HG03442 (cell line): ENCODE results near the gene SNRPA1.

Experiments used
- ATAC-seq: cut with Tn5 transposase; IDR thresholded peaks from one replicate; pipeline ENCODE4 v1.9.1; 2021; ENCODE audit warnings: mild to moderate bottlenecking, moderate library complexity; ENCODE audit not compliant: unreplicated experiment

SNRPA1 gene

DNA sequence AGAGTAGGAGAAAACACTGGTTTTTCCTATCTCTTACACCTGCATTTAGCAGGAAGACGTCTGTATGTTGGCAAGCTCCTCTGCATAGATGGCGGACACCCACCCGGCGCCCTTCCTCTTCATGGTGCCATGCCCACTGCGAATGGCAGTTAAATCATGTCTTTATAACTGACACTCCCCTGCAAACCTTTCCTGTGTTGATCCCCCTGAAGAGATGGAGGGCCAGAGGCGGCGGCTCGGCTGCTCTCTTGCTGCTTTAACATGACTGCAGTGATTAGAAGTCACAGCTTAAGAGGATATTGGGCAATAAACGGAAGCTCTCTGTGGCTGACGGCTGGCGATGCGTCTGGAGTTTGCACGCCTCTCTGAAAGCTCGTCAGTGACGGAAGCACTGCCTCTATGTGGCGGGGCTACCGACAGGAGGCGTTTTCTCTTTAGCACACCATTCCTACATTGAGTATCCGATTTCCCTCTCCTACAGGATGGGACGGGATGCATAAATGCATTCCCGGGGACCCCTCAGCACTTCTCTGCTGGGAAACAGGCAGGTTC lies 25.5 kb upstream of the SNRPA1 start:
- peak; percentile 68 for ATAC-seq

DNA sequence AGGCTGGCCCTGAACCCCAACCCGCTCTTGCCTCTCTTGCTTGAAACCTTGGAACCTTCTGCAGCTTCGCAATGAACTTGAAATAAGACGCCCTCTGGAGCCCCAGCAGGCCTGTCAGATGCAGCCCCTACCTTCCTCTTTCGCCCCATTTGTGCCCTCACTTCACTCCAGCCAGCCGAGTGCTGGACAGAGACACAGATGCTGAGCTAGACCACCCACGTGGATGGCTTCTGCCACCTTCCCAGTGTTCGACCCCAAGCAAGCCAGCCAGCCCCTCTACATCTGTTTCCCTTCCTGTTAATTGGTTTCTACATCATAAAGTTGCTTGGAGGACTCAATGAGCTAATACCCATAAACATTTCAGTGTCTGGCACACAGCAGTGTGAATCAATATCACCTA lies 23.8 kb upstream of the SNRPA1 start:
- no peak for ATAC-seq

DNA sequence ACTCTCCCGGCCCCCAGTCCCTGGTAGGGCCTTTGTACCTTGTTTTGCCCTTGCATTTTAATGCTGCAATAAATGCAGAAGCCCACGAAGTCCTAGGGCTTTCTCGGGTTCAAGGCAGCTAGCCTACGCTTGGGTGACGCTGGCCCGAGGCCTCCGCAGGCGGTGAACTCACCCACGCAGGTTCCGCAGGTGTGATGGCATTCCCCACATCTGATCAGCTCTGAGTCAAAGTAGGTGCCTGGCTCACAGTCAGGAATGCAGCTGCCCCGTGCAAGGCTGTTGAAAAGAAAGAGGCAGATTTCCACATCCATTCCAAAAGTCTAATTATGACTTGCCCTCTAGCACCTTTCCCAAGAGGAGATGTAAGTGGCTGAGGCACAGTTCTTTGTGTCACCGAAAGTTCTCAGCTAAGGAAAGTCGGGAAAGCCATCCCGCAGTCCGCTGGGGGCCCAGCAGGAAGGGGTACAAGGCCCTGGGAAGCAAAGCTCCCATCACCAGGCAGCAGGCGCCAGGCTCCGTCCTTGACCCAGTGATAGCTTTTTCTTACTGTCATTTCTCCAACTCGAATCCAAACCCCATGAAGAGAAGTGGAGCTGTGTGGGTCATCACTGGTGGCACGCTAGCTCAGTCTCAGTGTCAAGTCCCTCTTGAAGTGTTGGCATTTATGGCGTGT lies 23.2 kb upstream of the SNRPA1 start:
- ATAC-seq: no peak

DNA sequence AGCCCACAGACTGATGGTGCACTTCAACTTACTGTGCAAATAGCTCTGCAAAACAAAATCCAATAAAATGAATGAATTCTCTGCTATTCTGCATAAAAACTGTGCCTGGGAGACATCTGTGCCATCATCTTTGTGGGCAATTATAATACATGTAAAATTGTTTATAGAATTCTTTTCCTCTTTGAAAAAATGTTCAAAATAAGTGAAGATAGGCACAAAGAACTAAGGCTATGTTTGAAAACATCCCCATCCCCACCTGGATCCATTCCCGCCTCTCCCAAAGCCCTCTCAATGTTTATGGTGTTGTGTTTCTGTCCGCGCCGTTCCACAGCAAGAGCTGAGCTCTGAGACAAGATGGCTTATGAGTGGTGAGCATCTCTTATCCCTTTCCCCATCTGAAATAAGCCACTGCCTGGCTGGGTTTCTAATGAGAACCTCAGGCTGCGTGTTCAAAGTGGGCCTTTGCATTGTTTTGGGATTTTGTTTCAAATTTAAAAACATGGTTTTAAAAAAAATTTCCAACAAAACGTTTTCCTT lies 22.4 kb upstream of the SNRPA1 start:
- no peak for ATAC-seq

DNA sequence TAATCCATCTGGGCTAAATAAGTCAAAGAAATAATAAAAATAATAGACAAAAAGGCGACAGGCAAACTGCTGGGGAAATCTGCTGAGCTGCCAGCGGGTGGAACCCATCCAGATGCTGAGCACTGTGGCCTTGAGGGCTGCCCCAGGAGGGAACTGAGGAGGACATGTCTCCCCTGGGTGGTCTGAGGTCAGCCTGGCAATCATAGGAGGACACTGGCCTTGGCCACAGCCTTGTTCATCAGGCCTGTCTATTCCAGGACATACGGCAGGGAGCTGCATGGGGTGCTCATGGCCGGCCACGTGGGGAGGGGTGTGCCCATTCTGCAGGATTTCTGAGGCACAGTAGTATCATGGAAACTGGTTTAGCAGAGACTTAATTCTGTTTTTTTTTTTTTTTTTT lies 21.5 kb upstream of the SNRPA1 start:
- no peak for ATAC-seq

DNA sequence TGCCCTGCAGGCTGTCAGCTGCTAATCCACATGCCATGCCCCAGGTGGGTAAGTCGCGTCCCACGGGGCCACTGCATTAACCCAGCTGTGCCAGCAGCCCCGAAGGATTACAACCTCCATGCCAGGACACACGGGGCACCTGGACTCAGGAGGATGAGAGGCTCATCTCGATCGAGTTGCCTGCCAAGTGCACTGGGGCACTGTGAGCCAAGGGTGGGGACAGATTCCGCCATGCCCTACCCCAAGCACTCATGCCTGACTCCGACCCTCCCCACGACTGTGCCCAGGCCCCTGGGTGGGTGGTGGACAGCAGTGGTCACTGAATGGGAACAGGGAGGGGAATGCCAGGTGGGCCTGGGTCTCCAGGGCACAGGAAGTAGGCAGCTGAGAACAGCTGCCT lies 20.7 kb upstream of the SNRPA1 start:
- ATAC-seq: no peak

DNA sequence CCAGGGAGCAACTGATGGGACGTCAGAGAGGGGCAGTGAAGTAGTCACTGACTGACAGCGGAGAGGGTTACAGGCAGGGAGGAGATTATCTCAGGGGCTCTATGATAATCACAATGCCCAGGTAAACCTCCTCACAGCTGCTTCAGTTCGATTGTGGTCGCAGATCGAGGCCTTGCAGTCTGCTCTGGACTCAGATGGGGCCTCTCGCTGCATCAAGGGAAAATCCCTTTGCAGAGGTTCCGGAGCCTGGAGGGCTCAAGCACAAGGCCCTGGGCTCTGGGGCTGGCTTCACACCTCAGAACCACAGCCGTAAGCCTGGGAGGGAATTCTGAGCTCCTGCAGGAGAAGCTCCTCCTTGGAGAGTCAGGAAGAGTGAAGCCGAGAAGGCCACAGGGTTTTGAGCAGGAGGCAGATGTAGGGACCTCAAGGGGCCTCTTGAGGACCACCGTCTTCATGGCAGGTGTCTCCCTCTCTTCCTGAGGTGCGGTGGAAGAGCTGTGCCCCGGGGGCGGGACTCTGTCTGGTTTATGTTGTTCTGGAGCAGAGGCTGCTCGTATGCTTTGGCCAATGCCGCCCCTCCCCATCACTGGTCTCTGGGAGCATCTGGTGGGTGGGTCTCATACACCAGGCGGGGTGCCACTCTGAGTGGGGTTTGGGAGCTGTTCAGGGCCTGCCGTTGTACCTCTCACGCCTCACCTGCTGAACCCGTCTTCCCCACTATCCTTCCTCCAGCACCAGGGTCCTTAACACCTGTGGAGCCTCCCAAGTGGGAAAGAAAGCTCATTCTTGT lies 19.5 kb upstream of the SNRPA1 start:
- no peak for ATAC-seq

DNA sequence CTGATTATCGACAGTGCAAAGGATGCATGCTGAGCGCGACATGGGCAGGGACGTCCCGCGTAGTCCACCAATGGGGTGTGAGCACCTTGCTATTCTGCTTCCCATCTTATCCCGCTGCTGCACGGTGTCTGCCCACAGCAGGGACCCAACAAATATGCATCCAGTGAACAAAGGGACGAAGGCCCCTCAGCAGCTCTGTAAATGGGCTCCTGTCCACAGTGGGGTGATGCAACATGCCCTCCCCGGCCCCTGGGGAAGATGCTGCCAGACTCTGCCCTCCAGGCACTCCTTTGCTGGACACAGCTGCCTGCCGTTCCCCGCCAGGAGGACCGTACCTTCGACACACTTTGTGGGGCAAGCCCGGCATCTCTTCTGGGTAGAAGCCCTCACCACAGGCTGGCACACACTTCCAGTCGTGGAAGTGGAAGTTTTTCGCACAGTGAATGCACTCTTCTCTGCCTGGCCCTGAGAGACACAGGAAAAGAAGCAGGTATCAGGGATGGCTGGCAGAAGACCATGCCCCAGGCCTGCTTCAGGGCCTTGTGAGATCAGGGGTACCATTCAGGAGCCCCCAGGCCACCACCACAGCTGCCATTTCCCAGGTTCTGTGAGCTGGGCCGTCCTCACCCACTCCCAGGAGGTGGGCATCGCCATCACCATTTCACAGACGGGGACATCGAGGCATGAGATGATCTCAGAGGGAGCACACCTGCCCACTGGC lies 18.2 kb upstream of the SNRPA1 start:
- no peak for ATAC-seq

DNA sequence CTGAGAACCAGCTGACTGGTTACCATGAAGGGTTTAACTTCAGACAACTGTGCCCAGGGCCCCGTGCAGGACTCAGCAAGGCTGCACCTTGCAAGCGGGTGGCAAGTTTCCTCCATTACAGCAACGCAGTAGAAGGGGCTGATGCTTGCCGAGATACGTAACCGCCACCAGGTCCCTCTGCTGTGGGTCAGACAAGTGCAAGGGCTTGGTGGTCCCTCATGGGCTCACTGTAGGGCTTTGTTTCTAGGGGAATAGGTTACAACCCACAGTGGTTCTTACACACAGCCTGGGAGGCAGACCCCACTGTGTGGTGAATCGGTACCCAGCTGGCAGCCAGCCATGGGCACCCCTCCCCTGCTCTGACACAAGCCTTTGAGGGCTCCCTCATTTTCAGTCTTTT lies 15.5 kb upstream of the SNRPA1 start:
- no peak for ATAC-seq

DNA sequence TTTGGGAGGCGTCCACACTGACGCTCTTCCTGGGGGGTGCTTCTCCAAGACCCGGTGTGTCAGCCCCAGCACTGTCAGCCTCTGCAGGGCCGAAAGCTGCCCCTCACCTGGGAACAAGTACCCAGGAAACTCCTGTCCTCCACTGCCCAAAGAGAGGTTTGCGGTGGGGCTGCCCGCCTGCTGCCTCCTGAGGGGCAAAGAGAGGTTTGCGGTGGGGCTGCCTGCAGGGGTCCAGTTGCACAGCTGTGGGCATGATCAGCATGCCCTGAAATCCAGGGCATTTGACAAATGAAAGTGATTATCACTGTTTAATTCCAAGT lies 15.1 kb upstream of the SNRPA1 start:
- no peak for ATAC-seq

DNA sequence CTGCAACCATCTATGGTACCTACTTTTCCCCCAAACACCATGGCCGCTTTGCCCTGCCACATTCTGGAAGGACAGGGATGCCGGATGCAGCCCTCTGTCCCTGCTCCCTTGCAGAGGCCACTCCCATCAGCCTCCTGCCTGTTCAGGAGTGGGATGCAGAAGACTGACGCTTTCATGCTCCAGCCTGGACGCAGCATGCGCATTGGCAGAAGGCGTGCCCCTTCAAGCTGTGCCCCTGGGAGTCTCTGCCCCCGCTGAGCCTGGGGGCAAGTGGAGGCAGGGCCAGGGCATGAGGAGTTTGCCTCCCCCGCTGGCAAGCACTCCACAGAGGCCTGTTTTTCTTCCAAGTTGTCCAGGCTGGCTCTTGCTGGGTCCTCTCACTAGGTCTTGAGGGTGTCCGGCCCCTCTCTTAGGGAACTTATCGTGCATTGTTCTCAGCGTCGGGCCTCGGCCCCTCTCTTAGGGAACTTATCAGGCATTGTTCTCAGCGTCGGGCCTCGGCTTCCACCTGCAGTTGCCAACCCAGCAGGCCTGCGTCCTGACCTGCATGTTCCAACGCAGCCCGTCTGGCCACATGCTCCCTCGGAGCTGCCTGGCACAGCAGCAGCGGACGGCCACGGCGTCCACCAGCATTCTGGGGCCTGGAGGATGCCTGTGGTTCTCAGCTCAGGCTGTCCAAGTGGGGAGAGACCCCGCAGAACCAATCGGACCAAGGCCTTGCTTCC lies 14.6 kb upstream of the SNRPA1 start:
- no peak for ATAC-seq

DNA sequence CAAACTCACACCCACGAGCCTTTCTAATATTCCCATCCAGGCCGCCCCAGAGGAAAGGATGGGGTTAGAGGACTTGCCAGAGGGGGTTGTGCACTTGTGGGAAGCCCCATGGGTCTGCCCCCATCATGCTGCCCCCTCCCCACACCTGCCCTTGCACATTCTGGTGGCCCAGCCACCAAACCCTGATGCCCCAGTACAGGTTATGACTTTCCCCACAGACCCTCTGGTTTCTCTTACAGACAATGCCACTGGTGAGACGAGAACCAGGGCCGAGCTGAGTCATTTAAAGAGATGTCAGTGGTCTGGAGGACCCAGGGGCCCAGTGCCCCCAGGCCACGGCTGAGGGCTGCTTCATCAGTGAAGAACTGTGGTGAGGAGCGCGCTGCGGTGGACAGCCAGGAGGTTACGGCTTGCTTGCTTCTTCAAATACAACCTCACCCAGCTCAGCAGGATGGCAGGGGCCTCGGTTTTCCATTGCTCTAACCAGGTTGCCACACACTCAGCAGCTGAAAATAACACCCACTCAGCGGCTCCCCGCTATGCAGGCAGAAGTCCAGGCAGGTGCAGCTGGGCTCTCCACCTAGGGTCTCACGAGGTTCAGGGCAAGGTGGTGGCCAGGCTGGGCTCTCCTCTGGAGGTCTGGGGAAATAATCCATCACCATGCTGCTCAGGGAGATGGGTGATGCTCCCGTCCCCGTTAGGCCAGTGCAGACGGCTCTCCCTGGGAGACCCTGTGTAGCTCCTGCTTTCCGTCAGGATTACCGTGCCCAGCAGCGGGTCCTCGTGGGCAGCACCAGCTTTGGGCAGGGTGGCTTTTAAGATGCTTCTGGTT lies 13.8 kb upstream of the SNRPA1 start:
- ATAC-seq: no peak

DNA sequence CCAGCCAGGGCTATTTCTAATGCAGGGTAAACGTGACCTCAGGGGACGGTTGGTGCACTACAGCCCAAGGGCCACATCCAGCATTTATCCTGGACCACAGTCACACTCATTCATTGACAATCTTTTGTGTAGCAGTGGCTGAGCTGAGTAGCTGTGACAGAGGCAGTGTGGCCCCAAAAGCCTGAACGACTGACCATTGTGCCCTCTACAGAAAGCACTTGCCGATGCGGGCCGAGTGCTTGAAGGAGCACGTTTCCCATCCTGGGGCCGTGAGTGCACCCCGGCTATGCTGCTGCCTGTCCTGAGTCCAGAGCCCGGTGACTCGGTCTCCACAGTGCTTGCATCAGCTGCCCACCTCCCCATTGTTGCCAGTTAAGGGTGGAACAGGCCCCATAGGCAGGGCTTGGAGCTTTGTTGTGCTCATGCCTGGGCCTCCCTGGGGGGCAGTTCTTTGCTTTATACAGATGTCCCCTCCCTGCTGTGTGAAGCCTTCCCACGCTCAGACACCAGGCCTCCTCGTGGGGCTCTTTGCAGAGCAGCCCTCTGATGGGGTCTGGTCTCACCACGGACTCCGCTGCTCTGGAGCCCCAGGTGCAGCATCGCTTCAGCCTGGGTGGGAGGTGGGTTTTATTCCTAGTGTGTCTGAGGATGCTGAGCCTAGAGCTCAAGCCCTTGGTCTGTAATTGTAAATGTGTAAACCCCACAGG lies 13.0 kb upstream of the SNRPA1 start:
- no peak for ATAC-seq

DNA sequence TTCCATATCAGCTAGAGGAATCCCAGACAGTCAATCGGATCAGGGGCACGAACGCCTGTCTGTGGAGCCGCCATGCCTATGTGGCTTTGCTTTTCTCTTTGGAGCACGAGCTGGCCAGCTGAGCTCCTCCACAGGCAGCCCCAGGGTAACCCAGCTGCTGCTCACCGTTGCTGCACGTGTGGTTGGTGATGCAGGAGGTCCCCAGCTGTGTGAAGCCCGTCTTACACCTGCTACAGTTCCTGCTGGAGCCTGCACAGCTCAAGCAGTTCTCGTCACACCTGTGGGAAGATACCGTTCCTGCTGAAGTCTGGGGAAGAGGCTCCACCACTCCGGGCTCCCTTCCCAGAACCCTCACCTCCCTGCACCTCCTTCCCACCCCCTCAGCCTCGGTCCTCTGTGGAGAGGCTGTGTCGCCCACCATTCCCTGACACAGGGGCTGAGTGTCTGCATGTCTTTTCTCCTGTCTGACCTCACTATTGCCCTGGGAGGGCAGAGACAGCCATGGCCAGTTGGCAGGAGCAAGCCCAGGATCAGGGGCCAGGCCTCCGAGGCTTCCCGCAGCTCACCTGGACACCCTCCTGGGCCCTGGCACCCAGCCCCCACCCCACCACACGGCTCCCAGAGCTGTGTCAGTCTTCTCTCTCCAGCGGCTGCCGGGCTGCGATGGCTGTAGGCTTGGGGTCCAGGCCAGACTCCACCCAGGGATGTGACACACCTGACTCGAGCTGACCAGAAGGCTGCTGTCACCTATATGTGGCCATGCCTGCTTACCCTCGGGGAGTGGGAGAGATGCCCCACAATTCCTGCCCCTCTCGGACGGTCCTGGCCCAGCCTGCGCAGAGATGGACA lies 12.2 kb upstream of the SNRPA1 start:
- no peak for ATAC-seq

DNA sequence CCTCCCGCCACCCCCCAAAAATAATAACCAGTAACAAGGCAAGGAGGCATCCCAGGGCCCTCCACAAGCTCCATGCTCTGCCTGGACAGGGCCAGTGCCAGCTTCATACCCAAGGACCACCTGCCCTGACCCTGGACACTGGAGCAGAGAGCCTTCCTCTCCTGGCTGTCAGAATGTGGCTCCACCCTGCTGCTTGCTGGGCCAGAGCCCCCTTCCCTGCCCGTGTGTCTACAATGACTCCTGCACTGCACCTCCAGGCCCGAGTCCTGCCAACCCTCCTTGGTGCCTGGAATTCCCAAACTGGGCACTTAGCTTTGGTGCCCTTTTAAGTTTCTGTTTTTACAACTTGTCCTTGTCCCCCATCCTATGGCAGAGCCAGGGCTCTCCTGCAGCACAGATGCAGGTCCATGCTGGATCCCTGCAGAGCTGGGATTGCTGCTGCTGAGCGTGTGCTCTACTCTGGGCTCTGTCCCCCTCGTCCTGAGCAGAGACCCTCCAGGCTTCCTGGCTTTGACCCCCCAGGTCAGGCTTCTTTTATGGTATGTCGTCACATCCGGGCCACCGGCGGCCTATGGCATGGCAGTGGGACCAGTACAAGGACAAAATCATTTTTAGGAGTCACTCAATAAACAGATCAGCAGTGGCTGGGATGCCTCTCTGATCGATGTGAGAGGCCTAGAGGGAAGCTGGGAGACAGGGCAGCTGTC lies 11.4 kb upstream of the SNRPA1 start:
- ATAC-seq: no peak

DNA sequence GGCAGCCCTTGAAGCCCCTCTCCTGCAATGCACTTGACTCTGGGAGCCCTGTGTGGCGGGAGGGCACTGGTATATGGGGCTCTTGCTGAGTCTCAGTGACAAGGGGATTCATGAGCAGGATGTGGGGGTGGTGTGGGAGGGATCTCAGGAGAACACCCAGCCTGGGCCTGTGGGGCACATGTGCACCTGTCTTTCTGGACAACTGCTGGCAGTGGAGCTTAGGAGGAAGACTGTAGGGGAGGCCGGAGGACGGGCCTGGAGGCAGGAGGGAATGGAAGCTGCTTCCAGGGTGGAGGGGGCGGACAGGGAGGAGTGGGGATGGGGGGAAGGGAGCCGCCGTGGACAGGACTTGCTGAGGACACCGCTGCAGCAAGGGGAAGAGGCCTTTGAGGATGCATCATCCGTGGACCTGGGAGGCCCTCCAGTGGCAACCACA lies 10.8 kb upstream of the SNRPA1 start:
- no peak for ATAC-seq

DNA sequence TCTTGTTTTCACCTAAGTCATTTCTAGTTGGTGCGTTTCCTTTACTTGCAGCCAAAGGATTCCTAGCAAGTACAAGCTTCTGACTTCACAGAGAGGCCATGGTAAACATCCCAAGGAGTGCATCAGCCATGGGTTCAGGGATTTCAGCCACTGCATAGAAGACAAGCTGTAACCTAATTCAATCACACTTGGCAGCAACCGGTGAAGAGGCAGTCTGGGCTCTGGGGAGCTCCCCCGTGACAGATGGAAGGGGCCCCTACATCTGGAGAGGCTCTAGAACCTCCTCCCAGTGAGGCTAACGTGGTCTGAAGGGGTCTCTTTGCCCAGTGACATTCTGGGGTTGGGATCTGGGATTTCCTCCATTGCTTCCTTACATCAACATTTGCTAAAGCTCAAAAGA lies 8.4 kb upstream of the SNRPA1 start:
- ATAC-seq: no peak
